Superior temporal gyrus (tissue), 1 donor: ENCODE results near the gene LPCAT3.
A peak's percentile ranks its signal among the peaks of the same experiment; 100 is the strongest.

Source experiments
- DNase-seq: peaks from one replicate; pipeline ENCODE4 v3.0.0-alpha.2; 2016; ENCODE audit errors: extremely low spot score

Gene LPCAT3

DNA sequence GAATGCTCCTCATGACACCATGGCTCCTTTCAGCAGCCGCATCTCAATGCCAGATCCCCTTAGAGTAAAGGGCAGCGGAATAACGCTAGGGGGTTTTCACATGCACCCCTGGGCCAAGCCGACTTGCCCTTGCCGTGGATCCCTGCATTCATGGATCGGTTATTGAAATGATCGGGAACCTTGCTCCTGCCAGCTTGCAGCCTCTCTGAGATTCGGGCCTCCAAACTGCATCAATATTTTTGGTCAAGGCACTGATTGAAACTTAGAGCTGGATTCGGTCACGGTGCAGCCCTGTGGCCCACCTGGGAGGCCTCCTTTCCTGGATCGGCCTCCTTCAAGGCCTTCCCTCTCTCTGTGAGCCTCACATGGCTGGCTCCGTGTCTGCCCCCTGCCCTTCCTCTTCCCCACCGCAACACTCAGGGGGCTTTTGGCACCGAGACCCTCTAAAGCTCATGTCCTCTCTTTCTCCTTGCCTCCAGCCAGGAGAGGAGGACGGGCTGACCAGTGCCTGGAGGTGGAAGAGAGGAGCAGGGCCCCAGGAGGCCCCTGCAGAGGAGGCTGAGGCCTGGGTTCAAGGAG is 65.3 kb downstream of the LPCAT3 start:
- DNase-seq, result no peak

DNA sequence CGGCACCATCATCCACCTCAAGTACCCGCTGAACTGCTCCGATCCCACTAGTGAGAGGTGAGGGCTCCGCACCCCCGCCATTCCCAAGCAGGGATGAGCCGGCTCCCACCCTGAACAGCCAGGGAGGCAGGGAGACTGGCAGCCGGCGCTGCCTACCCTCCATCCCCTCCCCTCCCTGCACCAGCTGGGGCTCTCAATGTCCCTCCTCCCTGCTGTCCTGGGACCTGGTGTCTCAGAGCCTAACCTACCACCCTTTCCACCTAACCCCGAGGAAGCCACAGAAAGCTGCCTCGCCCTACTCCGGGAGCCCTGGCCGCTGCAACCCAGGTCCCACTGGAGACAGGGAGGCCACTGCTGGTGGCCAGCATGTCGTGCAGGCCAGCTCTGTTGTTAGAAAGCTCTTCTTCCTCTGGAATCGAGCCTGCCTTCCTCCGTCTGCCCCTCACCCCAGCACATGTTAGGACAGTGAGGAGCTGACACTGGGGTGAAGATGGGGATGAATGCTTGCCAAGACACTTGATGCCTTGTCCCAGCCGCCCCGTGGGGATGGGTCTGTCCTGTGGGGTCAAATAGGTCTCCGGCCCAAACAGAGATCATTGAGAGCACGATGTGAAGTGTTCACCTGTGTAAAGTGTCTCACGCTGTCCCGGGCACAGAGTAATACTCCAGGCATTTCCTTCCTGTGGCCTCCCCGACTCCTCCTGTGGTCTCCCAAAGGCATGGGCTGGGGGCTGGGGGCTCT is 66.0 kb downstream of the LPCAT3 start:
- no peak for DNase-seq

DNA sequence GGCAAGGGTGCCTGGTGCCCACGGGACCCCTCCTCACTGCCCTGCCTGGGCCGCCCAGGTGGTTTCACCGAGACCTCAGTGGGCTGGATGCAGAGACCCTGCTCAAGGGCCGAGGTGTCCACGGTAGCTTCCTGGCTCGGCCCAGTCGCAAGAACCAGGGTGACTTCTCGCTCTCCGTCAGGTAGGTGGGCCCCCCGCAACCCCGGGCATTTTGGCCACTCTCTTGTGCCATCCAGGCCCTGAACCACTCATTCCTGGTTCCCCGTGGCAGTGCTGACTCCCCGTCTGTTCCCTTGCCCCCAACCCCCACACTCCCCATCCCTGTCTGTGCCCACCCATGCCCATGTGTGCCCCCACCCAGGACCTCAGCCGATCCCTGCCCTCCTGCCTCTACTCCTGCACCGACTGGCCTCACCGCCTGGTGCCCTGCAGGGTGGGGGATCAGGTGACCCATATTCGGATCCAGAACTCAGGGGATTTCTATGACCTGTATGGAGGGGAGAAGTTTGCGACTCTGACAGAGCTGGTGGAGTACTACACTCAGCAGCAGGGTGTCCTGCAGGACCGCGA is 66.6 kb downstream of the LPCAT3 start:
- DNase-seq, result no peak

DNA sequence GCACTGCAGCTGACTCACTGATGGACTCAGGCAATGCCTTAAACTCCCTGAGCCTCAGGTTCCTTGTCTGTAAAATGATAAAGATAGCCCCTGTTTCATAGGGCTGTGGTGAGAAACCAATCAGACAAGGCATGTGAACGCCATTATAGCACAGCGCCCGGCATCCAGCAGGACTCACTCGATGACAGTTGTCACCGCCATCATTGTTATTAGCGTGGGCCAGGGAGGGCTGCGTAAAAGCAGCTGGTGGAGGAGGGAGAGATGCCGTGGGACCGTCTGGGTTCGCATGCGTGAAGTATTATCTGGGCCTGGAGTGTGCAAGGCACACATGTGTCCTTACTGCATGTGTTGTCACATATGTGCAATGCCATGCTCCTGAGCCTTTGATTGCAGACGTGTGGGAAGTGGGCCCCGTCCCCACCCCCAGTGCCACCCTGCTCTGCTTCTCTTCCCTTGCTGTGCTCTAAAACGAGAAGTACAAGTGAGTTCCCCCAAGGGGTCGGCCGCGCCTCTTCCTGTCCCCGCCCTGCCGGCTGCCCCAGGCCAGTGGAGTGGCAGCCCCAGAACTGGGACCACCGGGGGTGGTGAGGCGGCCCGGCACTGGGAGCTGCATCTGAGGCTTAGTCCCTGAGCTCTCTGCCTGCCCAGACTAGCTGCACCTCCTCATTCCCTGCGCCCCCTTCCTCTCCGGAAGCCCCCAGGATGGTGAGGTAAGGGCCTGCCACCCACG is 67.3 kb downstream of the LPCAT3 start, which contains the start of gene PTPN6:
TSS of gene PTPN6 (plus strand) at position 546 of the 730 bp plus-strand sequence. CDS start at position 703, 157 bp downstream.
- DNase-seq, result no peak

DNA sequence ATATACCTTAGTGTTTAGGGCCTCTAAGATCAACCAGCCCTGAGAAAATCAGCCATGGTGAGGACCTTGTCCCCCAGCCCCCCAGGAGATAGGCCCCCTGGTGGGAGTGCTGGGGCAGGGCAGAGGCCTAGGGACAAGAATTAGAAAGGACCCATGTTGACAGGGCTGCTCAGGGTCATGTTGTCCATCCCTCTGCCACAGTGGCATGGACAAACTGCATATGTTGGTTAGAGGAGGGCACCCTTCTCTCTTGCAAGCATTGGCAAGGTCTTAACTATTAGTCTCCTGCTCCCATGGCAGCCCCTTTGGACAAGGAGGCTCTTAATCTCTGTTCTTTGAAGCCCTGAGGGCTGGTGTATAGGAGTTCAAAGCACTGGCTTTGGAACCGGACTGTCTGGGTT is 67.9 kb downstream of the LPCAT3 start:
- no peak for DNase-seq

DNA sequence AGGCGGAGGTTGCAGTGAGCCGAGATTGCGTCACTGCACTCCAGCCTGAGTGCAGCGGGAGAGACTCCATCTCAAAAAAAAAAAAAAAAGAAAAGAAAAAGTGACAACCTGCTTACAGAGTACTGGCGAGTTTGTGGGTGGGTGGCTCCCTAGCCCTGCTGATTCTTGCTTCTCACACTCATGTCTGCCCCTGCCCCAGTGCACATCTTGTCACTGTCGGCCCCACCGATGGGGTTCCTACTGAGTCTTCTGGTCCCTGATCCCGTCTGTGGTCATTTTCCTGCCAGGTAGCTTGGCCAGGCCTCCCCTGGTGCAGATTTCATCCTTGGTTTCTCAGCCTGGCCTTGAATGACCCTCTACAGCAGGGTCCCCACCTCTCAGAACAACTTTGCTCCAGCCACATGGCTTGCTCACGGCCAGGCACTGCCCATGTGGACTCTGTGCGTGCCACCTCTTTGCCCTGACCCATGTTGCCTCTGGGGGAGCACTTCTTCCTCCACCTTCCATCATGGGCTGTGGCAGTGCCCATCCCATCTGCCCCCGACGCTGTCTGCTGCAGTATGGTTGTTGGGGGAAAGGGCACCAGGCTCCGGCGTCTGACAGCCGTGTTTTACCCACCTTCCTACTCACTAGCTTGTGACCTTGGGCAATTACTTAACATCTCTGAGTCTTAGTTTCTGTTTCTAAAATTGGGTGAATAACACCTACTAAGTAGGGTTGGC is 69.2 kb downstream of the LPCAT3 start:
- no peak for DNase-seq

DNA sequence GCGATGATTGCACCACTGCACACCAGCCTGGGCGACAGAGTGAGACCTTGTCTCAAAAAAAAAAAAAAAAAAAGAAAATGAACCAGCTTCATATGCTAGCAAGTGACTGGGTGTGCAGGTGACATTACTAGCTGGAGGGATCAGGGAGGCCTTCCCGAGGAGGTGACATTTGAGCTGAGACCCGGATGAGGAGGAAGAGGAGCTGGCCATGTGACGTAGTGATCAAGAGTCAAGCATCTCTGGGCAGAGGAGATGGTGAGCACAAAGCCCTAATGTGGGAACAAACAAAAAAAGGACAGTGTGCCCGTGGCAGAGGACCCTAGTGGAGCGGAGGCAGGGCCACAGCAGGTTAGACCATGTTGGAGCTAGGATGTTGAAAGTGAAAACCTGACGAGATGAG is 70.7 kb downstream of the LPCAT3 start:
- no peak for DNase-seq

DNA sequence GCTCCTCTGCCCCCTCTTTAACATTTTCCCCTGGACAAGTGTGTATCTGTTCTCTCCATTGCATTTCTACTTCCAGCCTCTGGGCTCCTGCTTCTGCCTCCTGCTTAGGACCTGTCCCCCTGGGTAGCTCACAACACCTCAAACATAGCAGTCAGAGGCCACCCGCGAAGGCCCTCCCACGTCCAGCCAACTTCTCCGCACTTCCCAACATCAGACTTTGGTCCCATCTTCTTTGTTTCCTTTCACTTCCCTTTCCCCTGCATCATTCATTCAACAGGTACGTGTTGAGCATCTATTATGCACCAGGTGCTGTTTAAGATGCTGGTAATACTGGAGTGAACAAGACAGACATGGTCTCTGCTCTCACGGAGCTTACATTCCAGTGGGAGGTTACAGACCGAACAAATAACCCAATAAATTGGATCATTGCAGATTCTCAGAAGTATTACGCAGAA is 71.3 kb downstream of the LPCAT3 start:
- no peak for DNase-seq

DNA sequence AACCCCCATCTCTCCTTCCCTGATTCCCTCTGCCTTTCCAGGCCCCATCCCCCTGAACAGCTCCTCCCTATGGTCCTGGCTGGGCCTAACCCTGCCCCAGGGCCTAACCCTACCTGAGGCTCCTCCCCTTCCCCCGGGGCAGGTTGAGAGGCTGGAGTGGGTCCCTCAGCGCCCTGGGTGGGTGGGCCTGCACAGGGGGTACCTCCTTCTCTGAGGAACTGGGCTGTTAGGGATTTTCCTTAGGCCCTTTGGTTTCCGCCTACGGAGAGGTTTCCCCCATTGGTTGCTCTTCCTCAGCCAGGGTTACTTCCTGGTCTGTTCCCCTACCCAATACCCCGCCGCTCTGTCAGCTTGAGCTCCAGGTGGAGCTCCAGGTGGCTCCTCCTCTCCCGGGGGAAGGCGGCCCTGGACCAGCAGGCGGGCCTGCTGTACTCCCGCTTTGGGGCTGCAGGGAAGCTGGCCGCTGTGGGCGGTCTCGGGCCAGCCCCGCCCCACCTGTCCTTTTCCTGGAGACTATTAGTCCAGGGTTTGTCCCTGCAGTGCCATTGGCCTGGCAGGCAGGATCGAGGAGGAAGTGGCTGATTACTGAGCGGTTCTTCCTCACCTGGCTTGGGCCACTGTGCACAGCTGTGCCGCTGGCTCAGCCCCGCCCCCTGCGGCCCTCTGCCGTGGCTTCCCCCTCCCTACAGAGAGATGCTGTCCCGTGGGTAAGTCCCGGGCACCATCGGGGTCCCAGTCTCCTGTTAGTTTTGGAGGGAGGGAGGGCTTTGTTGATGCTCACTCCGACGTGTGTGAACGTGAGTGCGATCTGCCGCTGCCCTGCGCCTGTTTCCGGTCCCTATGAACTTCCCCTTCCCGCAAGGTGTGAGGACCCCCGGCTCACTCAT is 72.0 kb downstream of the LPCAT3 start:
- no peak for DNase-seq

DNA sequence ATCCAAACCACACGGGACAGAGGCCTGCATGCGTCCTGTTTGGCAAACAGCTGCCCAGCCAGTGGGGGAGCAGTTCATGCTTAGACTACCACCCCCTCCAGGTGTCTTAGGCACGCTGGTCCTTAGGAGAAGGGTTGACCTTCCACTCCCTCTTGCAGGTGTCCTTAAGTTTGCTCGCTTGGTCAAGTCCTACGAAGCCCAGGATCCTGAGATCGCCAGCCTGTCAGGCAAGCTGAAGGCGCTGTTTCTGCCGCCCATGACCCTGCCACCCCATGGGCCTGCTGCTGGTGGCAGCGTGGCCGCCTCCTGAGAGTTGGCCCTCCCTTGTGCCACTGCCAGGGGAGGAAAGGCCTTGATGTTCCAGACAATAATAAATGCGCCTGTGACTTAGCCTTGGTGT is 72.7 kb downstream of the LPCAT3 start:
- DNase-seq, result no peak

DNA sequence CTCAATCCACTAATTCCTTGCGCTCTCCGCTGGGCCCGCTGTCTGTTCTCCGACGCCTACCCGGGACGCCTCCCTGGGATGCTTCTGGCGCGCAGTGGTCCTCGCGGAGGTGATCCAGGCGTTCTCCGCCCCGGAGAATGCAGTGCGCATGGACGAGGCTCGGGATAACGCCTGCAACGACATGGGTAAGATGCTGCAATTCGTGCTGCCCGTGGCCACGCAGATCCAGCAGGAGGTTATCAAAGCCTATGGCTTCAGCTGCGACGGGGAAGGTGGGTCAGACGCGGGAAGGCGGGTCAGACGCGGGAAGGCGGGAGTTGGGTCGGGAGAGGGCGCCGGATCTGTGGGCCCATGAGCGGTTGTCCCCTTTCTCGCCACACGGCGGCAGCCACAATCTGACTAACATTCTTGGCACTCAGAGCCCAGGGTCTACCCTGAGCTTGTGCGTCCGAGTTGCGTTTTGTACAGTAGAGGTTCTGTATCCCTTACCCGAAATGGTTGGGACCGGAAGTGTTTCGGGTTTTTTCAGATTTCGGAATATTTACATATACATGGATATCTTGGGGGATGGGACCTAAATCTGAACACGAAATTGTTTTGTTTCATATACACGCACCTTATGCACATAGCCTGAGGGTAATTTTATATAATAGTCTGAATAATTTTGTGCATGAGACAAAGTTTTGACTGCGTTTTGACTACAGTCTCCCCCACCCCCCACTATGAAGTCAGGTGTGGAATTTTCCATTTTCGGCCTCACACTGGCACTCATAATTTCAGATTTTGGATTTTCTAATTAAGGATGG is 73.7 kb downstream of the LPCAT3 start:
- peak; percentile 96 for DNase-seq

DNA sequence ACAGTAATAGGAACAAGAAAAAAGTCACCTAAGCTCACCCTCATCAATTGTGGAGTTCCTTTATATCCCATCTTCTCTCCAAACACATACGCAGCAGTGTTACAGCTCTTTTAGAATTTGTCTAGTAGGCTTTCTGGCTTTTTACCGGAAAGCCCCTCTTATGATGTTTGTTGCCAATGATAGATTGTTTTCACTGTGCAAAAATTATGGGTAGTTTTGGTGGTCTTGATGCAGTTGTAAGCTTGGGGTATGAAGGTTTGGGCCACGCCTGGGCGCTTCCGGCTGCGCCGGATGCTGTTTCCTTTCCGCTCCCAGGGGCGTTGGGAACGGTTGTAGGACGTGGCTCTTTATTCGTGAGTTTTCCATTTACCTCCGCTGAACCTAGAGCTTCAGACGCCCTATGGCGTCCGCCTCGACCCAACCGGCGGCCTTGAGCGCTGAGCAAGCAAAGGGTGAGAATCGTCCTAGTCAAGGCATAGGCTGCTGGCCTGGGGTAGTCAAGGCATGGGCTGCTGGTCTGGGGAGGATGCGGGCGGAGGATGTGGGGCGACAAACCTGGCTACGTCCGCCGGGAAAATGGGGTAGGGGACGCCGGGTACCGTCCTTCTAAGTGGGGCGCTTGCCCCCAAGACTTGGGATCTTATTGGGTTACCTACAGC is 74.4 kb downstream of the LPCAT3 start, which contains the start of the genes C12orf57 and RNU7-1:
TSS of gene C12orf57 (plus strand) at position 301 of the 659 bp plus-strand sequence. CDS start at position 401, 100 bp downstream.
TSS of gene RNU7-1 (plus strand) at position 95 of the 659 bp plus-strand sequence.
- DNase-seq, result no peak

DNA sequence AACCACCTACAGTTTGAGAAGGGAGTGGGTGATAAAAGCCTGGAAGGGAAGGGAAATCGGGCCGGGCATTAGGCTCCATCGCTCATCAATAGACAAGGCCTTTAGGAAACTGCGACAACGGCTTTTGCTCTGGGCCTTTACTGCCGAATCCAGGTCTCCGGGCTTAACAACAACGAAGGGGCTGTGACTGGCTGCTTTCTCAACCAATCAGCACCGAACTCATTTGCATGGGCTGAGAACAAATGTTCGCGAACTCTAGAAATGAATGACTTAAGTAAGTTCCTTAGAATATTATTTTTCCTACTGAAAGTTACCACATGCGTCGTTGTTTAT is 74.9 kb downstream of the LPCAT3 start:
- peak; percentile 98 for DNase-seq

DNA sequence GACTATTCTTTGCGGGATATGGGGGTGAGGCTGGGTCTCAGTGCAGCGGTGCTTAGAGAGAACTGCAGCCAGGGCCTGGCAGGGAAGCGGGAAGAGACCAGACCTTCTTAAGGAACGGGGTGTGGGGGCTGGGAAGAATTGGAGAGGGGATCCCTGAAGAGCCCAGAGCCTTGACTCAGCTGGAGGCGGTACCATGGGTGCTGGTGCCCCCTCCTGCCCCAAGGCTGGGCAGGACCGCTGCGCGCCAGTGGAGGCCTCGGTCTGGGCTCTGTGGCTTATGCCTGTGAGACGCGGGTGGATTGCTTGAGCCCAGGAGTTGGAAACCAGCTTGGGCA is 76.0 kb downstream of the LPCAT3 start:
- DNase-seq, result no peak

DNA sequence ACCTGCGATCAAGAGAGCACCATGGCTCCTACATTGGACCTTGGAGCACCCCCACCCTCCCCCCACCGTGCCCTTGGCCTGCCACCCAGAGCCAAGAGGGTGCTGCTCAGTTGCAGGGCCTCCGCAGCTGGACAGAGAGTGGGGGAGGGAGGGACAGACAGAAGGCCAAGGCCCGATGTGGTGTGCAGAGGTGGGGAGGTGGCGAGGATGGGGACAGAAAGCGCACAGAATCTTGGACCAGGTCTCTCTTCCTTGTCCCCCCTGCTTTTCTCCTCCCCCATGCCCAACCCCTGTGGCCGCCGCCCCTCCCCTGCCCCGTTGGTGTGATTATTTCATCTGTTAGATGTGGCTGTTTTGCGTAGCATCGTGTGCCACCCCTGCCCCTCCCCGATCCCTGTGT is 76.5 kb downstream of the LPCAT3 start:
- DNase-seq, result no peak

DNA sequence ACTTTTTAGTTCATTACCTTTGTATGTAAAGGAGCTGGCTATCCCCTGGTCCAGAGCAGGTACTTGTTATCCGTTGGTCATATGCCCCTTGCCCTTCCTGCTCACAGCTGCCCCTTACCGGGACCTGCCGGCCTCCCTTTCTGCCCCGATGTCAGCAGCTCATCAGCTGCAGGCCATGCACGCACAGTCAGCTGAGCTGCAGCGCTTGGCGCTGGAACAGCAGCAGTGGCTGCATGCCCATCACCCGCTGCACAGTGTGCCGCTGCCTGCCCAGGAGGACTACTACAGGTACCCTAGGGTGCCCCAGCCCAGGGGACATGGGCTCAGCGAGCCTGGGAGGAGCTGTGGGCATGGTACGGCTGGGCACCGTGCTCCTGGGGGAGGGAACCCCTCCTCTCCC is 77.0 kb downstream of the LPCAT3 start:
- DNase-seq, result no peak

DNA sequence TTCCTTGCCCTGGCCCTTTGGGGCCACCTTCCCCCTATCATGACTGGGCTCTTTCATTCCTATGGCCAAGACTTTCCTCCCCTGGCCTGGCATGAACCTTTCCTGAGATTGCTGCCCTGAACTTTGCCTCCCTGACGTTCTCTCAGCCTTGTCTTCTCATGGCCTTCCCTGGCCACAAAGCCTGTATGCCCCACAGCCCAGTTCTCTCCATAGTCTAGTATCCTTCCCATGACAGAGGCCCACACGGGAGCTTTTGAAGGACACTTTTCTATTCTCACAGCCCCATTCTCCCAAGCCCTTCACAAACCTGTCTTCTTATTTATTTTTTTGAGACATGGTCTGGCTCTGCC is 79.1 kb downstream of the LPCAT3 start:
- no peak for DNase-seq

DNA sequence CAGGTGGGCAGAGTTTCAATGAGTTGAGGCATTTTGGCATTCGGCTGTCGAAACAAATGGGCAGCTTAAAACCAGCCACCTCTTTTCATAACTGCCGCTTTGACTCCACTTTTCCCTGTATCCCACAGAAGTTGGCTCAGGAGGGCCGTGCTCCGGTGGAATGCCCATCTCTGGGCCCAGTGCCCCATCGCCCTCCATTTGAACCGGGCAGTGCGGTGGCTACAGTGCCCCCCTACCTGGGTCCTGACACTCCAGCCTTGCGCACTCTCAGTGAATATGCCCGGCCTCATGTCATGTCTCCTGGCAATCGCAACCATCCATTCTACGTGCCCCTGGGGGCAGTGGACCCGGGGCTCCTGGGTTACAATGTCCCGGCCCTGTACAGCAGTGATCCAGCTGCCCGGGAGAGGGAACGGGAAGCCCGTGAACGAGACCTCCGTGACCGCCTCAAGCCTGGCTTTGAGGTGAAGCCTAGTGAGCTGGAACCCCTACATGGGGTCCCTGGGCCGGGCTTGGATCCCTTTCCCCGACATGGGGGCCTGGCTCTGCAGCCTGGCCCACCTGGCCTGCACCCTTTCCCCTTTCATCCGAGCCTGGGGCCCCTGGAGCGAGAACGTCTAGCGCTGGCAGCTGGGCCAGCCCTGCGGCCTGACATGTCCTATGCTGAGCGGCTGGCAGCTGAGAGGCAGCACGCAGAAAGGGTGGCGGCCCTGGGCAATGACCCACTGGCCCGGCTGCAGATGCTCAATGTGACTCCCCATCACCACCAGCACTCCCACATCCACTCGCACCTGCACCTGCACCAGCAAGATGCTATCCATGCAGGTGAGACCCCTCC is 79.7 kb downstream of the LPCAT3 start:
- DNase-seq, result no peak
